ENCODE results near the gene NTNG1. TPM values are rescaled to one million over a fixed set of nuclear protein-coding genes. Genes with fewer than 3 reads are reported as not detected.

NTNG1 gene
- total RNA-seq, 1 donor from 2014 or later: not detected

- intact Hi-C loops (cut with micrococcal nuclease): no loop called here
Observed at GRCh38 chr1:107449326-107449725, 308.5 kb downstream of the NTNG1 start.

GRCh38 chr1:107450899-107451664 lies 310.2 kb downstream of the NTNG1 start:
- intact Hi-C loops (cut with micrococcal nuclease): no loop called here

- intact Hi-C loops (cut with micrococcal nuclease): no loop called here
Observed at GRCh38 chr1:107451715-107452114, 310.9 kb downstream of the NTNG1 start.

- intact Hi-C loops (cut with micrococcal nuclease): no loop called here
Observed at GRCh38 chr1:107454791-107455190, 314.0 kb downstream of the NTNG1 start.

GRCh38 chr1:107457989-107458388 lies 317.1 kb downstream of the NTNG1 start:
- intact Hi-C loops (cut with micrococcal nuclease): no loop called here

- intact Hi-C loops (cut with micrococcal nuclease): no loop called here
Observed at GRCh38 chr1:107459204-107459904, 318.5 kb downstream of the NTNG1 start.

- intact Hi-C loops (cut with micrococcal nuclease): no loop called here
Observed at GRCh38 chr1:107460035-107460434, 319.2 kb downstream of the NTNG1 start.

GRCh38 chr1:107464827-107465226 lies 324.0 kb downstream of the NTNG1 start:
- intact Hi-C loops (cut with micrococcal nuclease): no loop called here

GRCh38 chr1:107467286-107467685 lies 326.4 kb downstream of the NTNG1 start:
- intact Hi-C loops (cut with micrococcal nuclease): no loop called here

- intact Hi-C loops (cut with micrococcal nuclease): no loop called here
Observed at GRCh38 chr1:107467811-107468210, 327.0 kb downstream of the NTNG1 start.

- intact Hi-C loops (cut with micrococcal nuclease): no loop called here
Observed at GRCh38 chr1:107473065-107473464, 332.2 kb downstream of the NTNG1 start.

- intact Hi-C loops (cut with micrococcal nuclease): no loop called here
Observed at GRCh38 chr1:107474877-107475612, 334.2 kb downstream of the NTNG1 start.

- intact Hi-C loops (cut with micrococcal nuclease): no loop called here
Observed at GRCh38 chr1:107477233-107477632, 336.4 kb downstream of the NTNG1 start.

- intact Hi-C loops (cut with micrococcal nuclease): no loop called here
Observed at GRCh38 chr1:107479865-107480350, 339.1 kb downstream of the NTNG1 start.

GRCh38 chr1:107480548-107481415 lies 339.9 kb downstream of the NTNG1 start:
- intact Hi-C loops (cut with micrococcal nuclease): no loop called here

- intact Hi-C loops (cut with micrococcal nuclease): no loop called here
Observed at GRCh38 chr1:107481756-107482384, 341.0 kb downstream of the NTNG1 start.

GRCh38 chr1:107483949-107484348 lies 343.1 kb downstream of the NTNG1 start:
- intact Hi-C loops (cut with micrococcal nuclease): no loop called here

GRCh38 chr1:107486349-107486748 lies 345.5 kb downstream of the NTNG1 start:
- intact Hi-C loops (cut with micrococcal nuclease): no loop called here

- intact Hi-C loops (cut with micrococcal nuclease): no loop called here
Observed at GRCh38 chr1:107487506-107487905, 346.7 kb downstream of the NTNG1 start.

GRCh38 chr1:107491582-107491981 lies 350.7 kb downstream of the NTNG1 start:
- intact Hi-C loops (cut with micrococcal nuclease): no loop called here
